ENCODE data around the gene SETD5. TPM values are rescaled to one million over a fixed set of nuclear protein-coding genes. Genes with fewer than 3 reads are reported as not detected.

SETD5 gene
- total RNA-seq, 1 experiment from 2014 or later, result 151 TPM

DNA sequence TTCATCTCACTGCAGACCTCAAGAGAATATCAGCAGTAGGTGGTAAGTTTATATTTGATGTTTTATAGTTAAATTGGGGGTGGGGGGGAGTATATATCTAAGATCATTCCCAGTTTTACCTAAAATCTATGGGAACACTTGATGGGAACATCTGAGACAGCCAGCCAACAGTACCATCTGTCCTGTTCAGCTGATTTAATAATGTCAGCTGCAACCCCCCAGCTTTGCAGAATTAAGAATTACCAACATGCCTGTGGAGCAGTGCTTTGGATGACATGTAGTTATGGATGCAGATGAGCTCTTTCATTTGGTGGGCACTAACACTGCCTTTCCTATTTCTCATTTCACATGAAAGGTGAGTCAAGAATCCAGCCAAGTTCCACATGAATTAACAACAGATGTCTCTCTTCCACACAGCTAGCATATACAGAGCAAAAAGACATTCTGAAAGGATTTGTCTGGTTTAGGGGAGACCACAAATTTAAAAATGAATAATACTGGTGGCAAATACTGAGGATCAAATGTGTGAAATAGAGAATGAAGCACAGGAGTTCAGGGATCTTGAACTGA is 76.2 kb downstream of the SETD5 start:
- intact Hi-C loops (cut with micrococcal nuclease; ENCODE audit: unreplicated experiment), result no loop called here

GRCh38 chr3:9474482-9474881 is 77.1 kb downstream of the SETD5 start:
- intact Hi-C loops (cut with micrococcal nuclease; ENCODE audit: unreplicated experiment), result no loop called here
- CTCF ChIA-PET, result no interaction called here

More for the DNA sequence above, 76.2 kb downstream of the SETD5 start:
- ChIA-PET CTCF (no interaction called here), POLR2A (ENCODE audit: low non-redundant PET) (no interaction called here)
- TF ChIP-seq, protein P1, sequence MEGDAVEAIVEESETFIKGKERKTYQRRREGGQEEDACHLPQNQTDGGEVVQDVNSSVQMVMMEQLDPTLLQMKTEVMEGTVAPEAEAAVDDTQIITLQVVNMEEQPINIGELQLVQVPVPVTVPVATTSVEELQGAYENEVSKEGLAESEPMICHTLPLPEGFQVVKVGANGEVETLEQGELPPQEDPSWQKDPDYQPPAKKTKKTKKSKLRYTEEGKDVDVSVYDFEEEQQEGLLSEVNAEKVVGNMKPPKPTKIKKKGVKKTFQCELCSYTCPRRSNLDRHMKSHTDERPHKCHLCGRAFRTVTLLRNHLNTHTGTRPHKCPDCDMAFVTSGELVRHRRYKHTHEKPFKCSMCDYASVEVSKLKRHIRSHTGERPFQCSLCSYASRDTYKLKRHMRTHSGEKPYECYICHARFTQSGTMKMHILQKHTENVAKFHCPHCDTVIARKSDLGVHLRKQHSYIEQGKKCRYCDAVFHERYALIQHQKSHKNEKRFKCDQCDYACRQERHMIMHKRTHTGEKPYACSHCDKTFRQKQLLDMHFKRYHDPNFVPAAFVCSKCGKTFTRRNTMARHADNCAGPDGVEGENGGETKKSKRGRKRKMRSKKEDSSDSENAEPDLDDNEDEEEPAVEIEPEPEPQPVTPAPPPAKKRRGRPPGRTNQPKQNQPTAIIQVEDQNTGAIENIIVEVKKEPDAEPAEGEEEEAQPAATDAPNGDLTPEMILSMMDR (conservative IDR thresholded peaks at IDR 0.05; ENCODE audit: low read depth, low read length), result no peak
- TF ChIP-seq EZH2 (IDR thresholded peaks at IDR 0.05; ENCODE audit: borderline replicate concordance, low read depth, low read length, poor library complexity, severe bottlenecking), result no peak
- peaks cover 92% of the 10 kb centered on the region for H3K36me3 ChIP-seq (ENCODE audit: insufficient read depth, low read length, poor library complexity, severe bottlenecking)
- no peak overlapping the region for H3K4me3 ChIP-seq (ENCODE audit: low read depth, low read length, poor library complexity, severe bottlenecking)
- no peak overlapping the region for H3K27ac ChIP-seq (ENCODE audit: low read depth, low read length, poor library complexity, severe bottlenecking)
- DNase-seq (ENCODE audit: low spot score), result no peak
- H3K4me1 ChIP-seq (ENCODE audit: insufficient read depth, low read length, poor library complexity, severe bottlenecking), result no peaks in the 10 kb centered on the region
- BruUV-seq (replicated peaks), result no TSS peak
- H3K9me3 ChIP-seq (ENCODE audit: low read depth, low read length, poor library complexity, severe bottlenecking), result no peaks in the 10 kb centered on the region
- H3K27me3 ChIP-seq (replicated peaks; ENCODE audit: insufficient read depth, low read depth, low read length, poor library complexity), result no peaks in the 10 kb centered on the region

GRCh38 chr3:9476935-9477334 is 79.5 kb downstream of the SETD5 start:
- H3K36me3 ChIP-seq (ENCODE audit: insufficient read depth, low read length, poor library complexity, severe bottlenecking), result peaks cover 82% of the 10 kb centered on the region
- CTCF ChIA-PET, result no interaction called here
- no peaks in the 10 kb centered on the region for H3K9me3 ChIP-seq (ENCODE audit: low read depth, low read length, poor library complexity, severe bottlenecking)
- TF ChIP-seq, protein P1 (conservative IDR thresholded peaks at IDR 0.05; ENCODE audit: low read depth, low read length), result no peak
- TF ChIP-seq EZH2 (IDR thresholded peaks at IDR 0.05; ENCODE audit: borderline replicate concordance, low read depth, low read length, poor library complexity, severe bottlenecking), result no peak
- no TSS peak for BruUV-seq (replicated peaks)
- H3K27ac ChIP-seq (ENCODE audit: low read depth, low read length, poor library complexity, severe bottlenecking), result no peak overlapping the region
- no peak overlapping the region for H3K4me3 ChIP-seq (ENCODE audit: low read depth, low read length, poor library complexity, severe bottlenecking)
- no peaks in the 10 kb centered on the region for H3K27me3 ChIP-seq (replicated peaks; ENCODE audit: insufficient read depth, low read depth, low read length, poor library complexity)
- POLR2A ChIA-PET (ENCODE audit: low non-redundant PET), result no interaction called here
- intact Hi-C loops (cut with micrococcal nuclease; ENCODE audit: unreplicated experiment), result loop anchor here (5.0 kb wide), 1 partner anchor 40 kb away; no protein-coding TSS in a partner anchor
- no peaks in the 10 kb centered on the region for H3K4me1 ChIP-seq (ENCODE audit: insufficient read depth, low read length, poor library complexity, severe bottlenecking)
- no peak for DNase-seq (ENCODE audit: low spot score)

More at GRCh38 chr3:9474482-9474881, 77.1 kb downstream of the SETD5 start:
- Histone ChIP-seq H3K27ac (ENCODE audit: low read depth, low read length, poor library complexity, severe bottlenecking) (no peak overlapping the region), H3K36me3 (ENCODE audit: insufficient read depth, low read length, poor library complexity, severe bottlenecking) (peaks cover 93% of the 10 kb centered on the region), H3K9me3 (ENCODE audit: low read depth, low read length, poor library complexity, severe bottlenecking) (no peaks in the 10 kb centered on the region), H3K4me3 (ENCODE audit: low read depth, low read length, poor library complexity, severe bottlenecking) (no peak overlapping the region), H3K4me1 (ENCODE audit: insufficient read depth, low read length, poor library complexity, severe bottlenecking) (no peaks in the 10 kb centered on the region), H3K27me3 (replicated peaks; ENCODE audit: insufficient read depth, low read depth, low read length, poor library complexity) (no peaks in the 10 kb centered on the region)
- POLR2A ChIA-PET (ENCODE audit: low non-redundant PET), result no interaction called here
- DNase-seq (ENCODE audit: low spot score), result no peak
- no TSS peak for BruUV-seq (replicated peaks)
- TF ChIP-seq, protein P1 (conservative IDR thresholded peaks at IDR 0.05; ENCODE audit: low read depth, low read length), result no peak
- no peak for TF ChIP-seq EZH2 (IDR thresholded peaks at IDR 0.05; ENCODE audit: borderline replicate concordance, low read depth, low read length, poor library complexity, severe bottlenecking)

Data from A673 (cell line).